Hippocampal formation (tissue), 2 donors: ENCODE results near the gene SLC44A2.

Source experiments
- DNase-seq, 2 donors: peaks; one replicate each; lab custom pipeline; 2025; lab: John Stamatoyannopoulos, UW

Gene SLC44A2

DNA sequence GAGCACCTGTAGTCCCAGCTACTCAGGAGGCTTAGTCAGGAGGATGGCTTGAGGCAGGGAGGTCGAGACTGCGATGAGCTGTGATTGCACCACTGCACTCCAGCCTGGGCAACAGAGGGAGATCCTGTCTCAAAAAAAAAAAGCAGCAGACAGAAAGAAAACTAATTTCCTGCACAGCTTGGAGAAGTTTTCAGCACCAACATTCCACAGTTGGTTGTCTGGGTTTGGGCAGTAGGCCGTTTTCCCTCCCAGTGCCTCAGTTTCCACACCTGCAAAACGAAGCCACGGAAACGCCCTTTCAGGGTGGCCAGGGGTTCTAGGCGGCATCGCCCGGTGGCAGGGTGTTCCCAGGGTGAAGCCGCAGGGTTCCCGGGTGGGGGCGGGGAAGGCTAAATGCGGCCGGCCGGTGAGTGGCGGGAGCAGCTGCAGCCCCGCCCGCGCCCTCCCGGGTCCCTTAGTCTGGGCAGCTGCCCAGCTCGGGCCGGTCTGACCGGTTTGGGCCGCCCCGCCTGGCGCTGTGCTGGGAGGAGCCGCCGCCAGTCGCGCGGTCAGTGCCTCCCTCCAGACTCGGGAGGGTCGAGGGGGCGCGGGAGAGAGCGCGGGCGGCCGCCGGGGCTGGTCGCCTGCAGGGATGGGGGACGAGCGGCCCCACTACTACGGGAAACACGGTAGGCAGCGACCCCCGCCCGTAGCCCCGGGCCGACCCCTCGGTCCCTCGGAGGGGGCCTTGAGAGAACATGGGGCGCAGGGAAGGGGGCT, at the start of gene SLC44A2:
Gene SLC44A2, plus strand, starts transcription at position 551 of the 759 bp plus-strand sequence. Its CDS starts 81 bp downstream, at position 632.
- peak; percentile 71 to 74 for DNase-seq

DNA sequence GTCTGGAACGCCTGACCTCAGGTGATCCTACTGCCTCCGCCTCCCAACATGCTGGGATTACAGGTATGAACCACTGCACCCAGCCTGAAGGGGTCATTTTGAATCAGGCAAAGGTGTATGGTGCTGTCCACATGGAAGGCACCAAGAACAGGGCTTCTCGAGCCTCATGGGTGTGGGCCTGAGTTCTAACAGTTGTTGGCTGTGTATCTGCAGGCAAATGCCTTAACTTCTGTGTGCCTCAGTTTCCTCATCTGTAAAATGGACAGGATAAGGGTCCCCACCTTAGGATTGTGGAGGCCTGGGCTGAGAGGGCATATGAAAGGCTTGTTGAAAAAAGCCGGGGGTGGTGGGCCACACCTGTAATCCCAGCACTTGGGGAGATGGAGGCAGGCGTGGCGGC, 47.4 kb upstream of the SLC44A2 start:
- no peak for DNase-seq

DNA sequence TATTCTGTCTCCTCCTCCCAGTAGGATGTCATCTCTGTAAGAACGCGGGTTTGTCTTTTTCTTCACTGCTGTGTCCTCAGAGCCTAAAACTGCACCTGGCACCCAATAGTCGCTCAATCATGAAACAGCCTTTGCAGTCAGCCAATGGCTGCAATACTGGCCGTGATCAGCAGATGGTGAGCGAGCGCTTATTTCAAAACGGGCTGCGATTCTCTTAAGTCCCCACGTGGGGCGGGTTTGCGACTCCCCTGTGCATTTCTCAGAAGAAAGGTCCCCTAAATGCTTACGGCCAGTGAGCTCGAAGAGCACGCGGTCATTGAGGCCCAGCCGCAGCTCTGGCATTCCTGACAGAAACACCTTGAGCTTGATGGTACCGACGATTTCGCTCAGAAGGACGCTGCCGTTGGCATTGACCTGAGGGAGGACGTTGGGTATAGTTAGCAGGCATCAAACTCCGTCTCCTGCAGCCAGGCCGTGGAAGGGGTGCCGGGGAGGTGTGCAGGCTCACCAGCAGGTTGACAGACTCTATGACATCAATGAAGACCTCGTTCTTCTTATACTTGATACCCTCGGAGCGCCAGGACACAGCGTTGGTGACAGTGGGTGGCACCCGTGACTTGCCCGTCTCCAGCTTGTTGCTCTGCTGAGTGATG, 44.2 kb upstream of the SLC44A2 start:
- DNase-seq = peak; percentile 70 to 88

DNA sequence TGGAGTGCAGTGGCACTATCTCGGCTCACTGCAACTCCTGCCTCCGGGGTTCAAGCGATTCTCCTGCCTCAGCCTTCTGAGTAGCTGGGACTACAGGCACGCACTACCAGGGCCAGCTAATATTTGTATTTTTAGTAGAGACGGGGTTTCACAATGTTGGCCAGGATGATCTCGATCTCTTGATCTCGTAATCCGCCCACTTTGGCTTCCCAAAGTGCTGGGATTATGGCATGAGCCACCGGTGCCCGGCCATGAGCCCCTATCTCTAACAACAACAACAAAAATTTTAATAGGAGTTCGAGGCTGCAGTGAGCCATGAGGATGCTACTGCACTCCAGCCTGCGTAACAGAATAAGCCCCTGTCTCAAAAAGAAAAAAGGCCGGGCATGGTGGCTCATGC, 43.3 kb upstream of the SLC44A2 start:
- DNase-seq = no peak

DNA sequence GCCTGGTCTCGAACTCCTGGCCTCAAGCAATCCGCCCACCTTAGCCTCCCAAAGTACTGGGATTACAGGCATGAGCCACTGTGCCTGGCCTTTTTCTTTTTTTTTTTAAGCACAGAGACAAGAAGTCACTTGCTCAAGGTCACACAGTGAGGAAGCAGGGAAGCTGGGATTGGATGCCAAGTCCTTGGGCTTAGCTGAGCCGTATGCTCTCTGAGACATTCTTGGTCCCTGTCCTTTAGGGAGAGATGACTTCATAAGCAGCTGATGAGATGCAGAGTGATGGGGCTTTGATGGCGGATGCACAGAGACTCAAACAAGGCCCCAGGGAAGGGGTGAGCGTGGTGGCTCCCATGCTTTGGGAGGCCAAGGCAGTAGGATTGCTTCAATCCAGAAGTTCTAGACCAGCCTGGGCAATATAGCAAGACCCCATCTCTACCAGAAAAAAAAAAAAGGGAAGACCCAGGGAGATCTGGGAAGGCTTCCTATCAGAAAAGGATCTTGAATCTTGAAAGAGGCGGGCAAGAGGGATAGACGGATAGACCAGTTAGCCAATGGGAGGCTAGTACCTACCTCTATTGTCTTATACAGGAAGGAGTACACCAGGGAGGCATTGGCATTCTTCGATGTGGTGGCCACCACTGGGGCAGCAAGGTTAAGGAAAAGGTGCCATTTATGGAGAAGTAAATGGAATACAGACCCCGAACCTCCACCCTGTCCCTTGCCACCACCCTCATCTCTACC, 42.1 kb upstream of the SLC44A2 start:
- DNase-seq = no peak

DNA sequence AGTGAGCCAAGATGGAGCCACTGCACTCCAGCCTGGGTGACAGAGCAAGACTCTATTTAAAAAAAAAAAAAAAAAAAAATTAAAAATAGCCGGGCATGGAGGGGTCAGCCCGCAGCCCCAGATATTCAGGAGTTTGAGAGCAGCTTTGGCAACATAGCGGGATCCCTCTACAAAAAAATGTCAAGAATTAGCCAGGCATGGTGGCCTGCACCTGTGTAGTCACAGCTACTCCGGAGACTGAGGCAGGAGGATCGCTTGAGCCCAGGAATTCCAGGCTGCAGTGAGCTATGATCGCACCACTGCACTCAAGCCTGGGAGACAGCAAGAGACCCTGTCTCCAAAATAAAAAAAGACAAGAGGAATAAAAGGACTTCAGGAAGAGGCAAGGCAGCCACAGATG, 39.0 kb upstream of the SLC44A2 start:
- DNase-seq = no peak

DNA sequence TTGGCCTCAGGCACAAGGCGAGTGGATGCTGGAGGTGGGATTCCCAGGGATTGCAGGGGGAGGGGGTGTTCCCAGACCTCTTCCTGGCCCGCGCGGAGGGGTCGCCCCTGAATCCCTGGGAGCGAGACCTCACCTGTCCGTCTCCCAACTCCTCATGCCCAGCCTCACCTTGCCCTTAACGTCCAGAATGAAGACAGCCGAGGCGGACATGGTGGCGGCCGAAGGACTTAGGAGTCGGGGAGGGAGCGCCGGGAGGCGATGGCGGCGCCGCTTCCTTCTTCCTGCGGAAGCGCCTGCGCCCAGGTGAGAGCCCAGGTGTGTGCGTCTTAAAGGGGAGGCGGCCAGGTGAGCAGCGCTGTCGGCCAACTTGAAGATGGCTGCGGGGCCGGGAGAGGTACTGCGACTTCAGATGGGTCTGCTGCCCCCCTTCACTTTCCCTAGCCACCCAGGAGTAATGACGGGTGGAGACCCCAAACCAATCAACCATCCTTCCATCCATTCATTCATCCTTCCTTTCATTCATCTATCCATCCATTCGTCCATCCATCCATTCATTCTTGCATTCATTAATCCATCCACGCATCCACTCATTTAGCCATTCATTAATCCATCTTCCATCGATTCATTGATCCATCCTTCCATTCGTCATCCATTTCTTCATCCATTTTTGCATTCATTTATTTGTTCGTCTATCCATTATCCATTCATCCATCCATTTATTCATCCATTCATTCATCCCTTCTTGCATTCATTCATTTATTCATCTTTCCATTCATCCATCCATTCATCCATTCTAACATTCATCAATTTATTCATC, 38.1 kb upstream of the SLC44A2 start, which contains the start of gene AP1M2:
Gene AP1M2, minus strand, starts transcription at position 291 of the 817 bp plus-strand sequence. Its CDS starts 81 bp downstream, at position 210.
- no peak for DNase-seq

DNA sequence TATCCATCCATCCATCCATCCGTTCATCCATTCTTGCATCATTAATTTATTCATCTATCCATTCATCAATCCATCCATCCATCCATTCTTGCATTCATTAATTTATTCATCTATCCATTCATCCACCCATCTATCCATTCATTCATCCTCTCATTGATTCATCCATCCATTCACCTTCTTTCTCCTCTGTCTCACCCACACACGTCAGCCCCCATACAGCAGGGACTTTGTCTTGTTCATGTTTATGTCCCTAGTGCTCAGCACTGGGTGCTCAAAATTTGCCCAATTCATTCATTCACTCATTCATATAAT, 37.6 kb upstream of the SLC44A2 start:
- DNase-seq = no peak

DNA sequence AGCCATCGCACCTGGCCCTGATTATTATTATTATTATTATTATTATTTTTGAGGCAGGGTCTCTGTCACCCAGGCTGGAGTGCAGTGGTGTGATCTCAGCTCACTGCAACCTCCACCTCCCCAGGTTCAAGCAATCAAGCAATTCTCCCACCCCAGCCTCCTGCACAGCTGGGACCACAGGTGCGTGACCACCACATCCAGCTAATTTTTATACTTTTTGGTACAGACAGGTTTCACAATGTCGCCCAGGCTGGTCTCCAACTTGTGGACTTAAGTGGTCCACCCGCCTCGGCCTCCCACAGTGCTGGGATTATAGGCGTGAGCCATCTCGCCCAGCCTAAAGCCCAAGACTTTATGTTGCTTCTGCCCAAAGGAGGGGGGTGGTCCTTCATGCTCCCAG, 32.2 kb upstream of the SLC44A2 start:
- DNase-seq = no peak

DNA sequence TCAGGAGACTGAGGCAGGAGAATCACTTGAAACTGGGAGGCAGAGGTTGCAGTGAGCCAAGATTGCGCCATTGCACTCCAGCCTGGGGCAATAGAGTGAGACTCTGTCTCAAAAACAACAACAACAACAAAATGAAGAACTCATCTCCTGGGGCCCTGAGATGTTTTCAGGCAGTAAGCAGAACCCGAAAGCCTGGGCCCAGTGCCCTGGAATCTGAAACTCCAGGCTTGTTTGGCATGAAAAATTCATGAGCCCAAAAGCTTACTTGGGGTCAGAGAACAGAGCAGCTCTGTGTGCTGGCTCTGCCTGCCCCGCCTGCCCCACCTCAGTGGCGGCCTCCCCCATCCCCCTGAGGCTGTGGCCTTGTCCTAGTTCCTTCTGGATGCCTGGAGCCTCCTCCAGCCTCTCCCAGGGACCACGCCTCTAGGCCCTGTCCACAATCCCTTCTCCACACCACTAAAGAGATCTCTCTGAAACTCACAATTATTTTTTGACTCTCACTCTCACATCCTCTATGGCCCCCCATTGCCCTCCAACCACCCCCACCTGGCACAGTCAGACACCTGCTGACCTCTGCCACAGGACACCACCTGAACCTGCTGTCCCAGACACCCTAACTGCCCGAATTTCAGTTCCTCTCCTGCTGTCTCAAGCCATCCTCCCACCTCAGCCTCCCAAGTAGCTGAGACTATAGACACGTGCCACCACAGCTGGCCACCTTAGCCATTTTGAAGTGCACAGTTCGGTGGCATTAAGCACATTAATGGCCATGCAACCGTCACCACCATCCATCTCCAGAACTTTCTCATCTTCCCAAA, 31.3 kb upstream of the SLC44A2 start:
- peak; percentile 41 to 51 for DNase-seq

DNA sequence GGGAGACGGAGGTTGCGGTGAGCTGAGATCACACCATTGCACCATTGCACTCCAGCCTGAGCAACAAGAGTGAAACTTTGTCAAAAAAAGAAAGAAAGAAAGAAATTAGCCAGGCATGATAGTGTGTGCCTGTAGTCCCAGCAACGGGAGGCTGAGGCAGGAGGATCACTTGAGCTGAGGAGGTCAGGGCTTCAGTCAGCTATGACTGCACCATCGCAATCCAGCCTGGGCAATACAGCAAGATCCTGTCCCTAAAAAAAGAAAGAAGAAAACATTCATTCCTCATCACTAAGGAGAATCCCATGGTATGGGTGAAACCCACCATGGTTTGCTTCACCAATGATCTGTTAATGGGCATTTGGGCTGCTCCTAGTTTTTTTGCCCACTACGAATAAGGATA, 25.2 kb upstream of the SLC44A2 start:
- no peak for DNase-seq

DNA sequence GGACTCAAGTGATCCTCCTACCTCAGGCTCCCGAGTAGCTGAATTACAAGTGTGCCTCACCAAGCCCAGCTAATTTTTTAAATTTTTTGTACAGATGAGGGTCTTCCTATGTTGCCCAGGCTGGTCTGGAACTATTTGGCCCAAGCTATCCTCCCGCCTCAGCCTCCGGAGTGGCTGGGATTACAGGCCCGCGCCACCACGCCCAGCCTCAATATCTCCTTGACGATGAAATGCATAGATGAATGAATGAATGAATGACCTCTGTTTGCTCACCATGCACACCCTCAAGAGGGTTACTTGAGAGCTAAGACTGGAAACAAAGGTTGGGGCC, 23.4 kb upstream of the SLC44A2 start:
- no peak for DNase-seq

DNA sequence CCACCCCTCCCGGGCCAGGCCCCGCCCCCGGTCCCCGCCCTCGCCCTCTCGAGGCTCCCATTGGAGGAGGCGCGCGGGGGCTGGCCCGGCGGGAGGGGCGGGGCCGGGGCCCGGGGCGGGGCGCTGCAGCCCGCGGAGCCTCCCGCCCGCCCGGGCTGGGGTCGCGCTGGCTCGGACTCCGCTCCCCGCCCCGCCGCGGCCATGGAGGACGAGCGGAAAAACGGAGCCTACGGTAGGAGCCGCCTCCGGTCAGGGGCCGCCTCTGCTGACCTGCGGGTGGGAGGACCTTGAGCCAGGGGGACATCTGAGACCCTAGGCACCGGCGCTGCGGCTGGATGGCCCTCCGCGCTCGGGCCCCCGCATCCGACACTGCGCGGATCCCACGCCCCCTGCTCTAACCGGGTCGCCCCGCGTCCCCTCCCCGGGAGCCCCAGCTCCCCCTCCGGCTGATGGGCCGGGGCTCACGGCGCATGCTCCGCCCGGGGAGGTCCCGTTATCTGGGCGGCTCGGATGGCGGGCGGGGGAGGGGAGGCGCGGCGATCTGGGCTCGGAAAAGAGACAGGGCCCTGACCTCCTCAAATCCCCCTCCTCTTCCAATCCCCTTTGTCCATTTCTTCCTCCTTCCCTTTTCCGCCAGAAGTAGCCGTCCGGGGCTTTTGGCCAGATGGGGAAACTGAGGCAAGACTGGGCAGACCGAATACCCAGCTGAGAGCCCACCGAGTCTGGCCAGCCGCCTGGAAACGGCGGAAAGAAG, 22.8 kb upstream of the SLC44A2 start:
- peak; percentile 68 to 80 for DNase-seq

DNA sequence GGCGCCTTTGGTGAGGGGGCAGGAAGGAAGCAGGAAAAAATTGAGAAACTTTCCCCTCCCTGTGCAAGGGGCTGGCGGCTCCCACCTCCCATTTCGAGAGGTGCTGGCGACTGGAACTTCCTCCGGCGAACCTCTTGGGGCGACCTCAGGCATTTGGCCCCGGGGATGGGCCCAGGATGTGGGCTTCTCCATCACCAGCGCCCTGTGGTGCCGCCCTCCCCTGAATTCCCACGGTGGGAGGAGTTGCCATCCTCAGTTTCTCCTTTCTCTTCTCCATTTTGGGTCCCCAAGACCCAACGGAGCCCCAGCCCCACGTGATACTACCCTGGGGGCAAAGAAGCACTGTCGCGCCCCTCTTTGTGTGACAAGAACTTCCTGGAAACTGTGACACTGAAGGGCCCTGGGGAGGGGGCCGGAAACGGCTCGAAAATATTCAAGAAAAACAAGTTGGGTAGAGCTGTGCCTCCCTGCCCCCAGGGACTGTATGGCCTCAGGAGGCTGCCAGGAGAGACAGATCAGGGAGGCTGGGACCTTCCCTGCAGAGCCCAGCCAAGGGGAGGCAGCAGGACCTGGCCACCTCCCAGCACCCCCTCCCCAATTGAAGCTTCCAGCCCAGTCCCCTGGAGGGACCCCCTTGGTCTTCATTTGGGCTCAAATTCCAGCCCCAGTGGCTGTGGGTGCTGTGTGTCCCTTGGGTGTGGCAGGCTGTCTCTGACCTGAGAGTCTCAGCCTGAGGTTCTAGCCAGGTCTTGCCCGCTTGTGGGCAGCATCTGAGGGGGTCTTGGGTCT, 22.1 kb upstream of the SLC44A2 start:
- no peak for DNase-seq

DNA sequence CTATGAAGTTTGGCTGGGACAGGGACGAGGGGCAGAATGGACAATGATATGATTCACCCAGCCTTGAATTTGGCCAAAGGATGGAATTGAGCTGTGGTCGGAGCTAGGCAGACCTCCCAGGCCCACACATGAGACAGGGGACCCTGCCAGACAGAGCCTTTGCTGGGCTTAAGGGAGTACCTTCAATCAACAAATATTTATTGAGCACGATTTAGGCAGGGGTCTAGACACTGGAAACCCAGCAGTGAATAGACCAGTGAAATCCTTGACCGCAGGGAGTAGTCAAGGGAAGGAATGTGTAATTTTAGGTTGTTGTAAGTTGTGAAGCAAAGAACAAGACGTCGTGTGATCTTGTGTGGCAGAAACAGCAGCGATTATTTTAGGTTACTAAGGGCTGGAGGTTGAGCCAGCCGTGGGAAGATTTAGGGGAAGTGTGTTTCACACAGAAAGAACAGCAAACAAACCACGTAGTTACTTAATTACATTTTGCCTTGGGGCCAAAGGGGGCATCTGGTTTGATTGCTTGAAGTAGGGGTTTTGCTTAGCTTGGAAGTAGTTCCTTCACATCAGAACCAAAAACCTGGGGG, 21.4 kb upstream of the SLC44A2 start:
- DNase-seq = peak; percentile 3 to 11

DNA sequence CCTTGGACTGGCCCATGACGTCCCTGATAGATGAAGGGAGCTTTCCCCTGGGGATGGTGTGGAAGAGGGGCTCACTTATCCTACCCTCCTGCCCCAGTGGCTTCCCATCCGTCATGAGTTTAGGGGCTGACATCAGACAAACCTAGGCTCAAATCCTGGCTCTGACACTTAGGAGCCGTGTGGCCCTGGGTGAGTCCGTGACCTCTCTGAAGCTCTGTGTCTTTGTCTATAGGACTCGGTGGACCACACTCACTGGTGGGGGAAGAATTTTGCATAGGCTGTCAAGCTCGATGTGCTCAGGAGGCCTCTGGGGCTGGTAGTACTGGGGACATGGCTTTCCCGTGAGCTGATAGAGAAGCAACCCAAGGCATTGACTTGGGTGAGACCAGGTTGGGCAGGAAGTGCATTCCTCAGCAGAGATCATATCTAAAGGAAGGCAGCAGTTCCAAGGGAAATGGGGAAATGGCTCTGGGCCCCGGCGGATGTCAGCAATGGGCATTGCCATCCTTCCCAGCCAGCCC, 20.8 kb upstream of the SLC44A2 start:
- DNase-seq = no peak

DNA sequence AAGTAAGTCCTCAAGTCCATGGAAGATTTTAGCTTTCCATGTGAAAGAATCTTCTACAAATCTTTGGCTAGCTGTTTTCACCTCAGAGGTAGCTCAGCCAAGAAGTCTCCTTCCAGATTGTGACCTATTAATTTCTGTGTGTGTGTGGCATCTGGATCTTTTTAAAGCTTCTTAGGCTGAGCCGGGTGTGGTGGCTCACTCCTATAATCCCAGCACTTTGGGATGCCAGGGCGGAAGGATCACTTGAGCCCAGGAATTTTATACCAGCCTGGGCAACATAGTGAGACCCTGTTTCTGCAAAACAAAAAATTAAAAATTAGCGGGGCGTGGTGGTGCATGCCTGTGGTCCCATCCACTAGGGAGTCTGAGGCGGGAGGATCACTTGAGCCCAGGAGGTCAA, 13.4 kb upstream of the SLC44A2 start:
- no peak for DNase-seq

DNA sequence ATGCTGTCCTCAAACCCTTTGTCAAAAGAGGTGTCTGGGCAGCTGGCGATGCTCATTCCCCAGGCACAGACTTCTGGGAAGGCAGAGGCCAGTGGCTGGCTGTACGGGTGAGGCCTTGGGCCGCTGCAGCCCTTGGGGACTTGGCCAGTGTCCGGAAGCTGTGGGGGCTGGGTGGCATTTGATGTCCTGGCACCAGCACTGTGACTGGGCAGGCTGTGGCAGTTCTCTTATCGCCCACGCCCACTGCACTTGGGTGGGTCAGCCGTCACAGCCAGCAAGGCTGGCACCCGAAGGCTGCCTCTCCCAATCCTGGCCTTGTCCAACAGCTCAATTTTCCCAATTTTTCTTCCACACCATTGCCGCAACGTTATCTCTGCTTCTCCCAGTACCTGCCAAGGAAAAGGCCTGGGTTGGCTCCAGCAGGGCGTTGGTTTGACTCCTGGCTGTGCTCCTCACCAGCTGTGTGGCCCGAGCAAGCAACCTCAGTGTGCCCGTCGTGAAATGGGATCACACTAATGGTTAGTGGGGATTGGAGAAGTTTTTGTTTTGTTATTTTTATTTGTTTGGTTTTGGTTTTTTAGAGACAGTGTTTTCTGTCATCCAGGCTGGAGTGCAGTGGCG, 12.7 kb upstream of the SLC44A2 start:
- DNase-seq = peak; percentile 41 to 70
